GM19025 (cell line): Measurements from ENCODE around the gene HECTD4.
"Not testable (repeated sequence)": the region's sequence is repeated elsewhere in the genome, so short reads cannot be mapped to it uniquely, and the experiment has no call there.

Source experiments
- ATAC-seq: cut with Tn5 transposase; IDR thresholded peaks from one replicate; pipeline ENCODE4 v1.9.1; 2021; ENCODE audit warnings: mild to moderate bottlenecking, low read depth, moderate library complexity; ENCODE audit not compliant: unreplicated experiment

HECTD4 gene

GRCh38 chr12:112408621-112409020 lies 26.4 kb upstream of the HECTD4 start:
- no peak for ATAC-seq

- ATAC-seq = not testable (repeated sequence)
Observed at GRCh38 chr12:112407683-112408082, 25.5 kb upstream of the HECTD4 start.

DNA sequence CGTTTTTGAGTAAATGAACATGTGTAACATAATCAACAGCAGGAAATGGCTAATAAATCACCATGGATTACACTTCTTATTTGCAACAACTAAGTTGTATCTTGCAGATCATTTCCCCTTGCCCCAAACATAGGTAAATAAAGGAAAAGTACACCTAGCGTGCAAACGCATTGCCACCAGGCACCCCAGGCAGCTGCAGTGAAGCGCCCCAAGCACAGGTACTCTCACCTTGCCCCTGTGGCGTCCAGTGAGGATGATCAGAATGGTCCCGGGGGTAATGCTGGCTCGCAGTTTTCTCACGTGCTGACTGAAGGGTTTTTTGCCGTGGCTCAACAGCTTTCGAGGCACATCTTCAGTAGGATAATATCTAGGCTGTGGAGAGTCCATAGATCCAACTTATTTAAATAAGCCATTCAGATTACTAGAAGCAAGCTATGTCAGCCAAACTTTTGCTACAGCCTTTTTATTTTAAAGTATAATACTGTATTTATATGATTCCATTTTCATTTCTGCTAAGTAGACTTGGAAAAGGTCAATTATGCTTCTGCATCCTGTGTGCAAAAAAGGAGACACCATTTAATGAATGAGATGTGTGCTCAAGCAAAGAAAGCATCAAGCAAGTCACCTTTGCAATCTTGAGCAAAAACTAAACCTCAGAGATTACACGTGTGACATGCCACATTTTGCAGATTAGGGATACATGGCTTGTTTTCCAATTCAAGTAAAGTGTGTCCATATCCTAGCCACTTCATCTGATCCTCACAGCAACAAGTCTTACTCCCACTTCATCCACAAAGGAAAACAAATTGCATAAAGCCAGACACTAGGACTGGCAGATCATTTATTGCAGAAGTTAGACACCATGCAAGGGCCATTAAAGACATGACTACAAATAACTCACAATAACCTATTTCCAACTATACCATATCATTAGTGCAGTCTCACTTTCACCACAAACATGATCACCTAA lies 24.6 kb upstream of the HECTD4 start:
- no peak for ATAC-seq

DNA sequence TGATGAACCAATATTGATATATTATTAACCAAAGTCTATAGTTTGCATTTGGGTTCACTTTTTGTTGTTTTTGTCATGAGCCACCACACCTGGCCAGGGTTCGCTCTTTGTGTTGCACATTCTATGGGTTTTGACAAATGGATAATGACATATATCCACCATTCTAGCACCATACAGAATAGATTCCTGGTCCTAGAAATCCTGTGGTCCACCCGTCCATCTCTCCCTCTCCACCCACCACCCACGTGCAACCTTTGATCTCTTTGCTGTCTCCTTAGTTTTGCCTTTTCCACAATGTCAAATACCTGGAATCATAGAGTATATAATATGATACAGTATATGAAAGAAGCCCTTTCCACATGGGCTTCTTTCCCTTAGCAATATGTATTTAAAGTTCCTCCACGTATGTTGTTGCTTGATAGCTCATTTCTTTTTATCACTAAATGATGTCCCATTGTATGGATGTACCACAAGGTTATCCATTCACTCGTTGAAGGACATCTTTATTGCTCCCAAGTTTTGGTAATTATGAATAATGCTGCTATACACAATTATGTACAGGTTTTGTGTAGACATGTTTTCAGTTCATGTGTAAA lies 19.8 kb upstream of the HECTD4 start:
- ATAC-seq = no peak

DNA sequence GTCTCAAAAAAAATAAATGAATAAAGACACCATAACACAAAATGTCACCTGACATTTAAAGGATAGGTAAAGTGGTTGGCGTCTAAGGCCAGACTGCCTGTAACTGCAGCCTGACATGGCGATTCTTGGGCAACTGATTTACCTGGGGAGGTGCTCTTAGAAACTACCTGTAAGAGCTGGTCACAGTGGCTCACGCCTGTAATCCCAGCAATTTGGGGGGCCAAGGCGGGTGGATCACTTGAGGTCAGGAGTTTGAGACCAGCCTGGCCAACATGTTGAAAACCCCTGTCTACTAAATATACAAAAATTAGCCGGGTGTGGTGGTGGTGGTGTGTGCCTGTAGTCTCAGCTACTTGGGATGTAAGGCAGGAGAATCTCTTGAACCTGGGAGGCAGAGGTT lies 18.8 kb upstream of the HECTD4 start:
- ATAC-seq = no peak

- no peak for ATAC-seq
Observed at GRCh38 chr12:112393328-112393727, 11.1 kb upstream of the HECTD4 start.

DNA sequence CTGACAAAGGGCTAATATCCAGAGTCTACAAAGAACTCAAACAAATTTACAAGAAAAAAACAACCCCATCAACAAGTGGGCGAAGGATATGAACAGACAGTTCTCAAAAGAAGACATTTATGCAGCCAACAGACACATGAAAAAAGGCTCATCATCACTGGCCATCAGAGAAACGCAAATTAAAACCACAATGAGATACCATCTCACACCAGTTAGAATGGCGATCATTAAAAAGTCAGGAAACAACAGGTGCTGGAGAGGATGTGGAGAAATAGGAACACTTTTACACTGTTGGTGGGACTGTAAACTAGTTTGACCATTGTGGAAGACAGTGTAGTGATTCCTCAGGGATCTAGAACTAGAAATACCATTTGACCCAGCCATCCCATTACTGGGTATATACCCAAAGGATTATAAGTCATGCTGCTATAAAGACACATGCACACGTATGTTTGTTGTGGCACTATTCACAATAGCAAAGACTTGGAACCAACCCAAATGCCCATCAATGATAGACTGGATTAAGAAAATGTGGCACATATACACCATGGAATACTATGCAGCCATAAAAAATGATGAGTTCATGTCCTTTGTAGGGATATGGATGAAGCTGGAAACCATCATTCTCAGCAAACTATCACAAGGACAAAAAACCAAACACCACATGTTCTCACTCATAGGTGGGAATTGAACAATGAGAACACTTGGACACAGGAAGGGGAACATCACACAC lies 7.9 kb upstream of the HECTD4 start:
- not testable (repeated sequence) for ATAC-seq

DNA sequence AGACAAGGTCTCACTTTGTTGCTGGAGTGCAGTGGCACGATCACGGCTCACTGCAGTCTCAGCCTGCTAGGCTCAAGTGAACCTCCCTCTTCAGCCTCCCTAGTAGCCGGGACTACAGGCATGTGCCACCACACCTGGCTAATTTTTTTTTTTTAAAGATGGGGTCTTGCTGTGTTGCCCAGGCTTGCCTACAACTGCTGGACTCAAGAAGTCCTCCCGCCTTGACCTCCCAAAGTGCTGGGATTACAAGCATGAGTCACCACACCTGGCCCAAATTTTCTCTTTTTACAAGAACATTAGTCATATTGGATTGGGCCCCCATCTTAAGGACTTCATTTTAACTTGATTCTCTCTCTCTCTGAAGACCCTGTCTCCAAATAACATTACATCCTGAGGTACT lies 7.0 kb upstream of the HECTD4 start:
- no peak for ATAC-seq

- ATAC-seq = no peak
Observed at GRCh38 chr12:112386726-112387125, 4.5 kb upstream of the HECTD4 start.

DNA sequence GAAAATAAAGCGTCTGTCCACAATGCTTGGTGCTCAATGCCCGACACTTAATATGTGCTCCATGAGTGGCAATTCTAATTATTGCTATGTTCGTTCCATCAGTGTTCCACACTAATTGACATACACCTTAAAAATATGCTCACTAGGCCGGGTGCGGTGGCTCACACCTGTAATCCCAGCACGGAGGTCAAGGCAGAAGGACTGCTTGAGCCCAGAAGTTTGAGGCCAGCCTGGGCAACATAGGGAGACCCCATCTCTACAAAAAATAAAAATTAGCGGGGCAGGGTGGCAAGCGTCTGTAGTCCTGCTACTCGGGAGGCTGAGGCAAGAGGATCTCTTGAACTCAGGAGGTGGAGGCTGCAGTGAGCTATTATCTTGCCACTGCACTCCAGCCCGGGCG lies 635 bp upstream of the HECTD4 start:
- ATAC-seq = no peak

DNA sequence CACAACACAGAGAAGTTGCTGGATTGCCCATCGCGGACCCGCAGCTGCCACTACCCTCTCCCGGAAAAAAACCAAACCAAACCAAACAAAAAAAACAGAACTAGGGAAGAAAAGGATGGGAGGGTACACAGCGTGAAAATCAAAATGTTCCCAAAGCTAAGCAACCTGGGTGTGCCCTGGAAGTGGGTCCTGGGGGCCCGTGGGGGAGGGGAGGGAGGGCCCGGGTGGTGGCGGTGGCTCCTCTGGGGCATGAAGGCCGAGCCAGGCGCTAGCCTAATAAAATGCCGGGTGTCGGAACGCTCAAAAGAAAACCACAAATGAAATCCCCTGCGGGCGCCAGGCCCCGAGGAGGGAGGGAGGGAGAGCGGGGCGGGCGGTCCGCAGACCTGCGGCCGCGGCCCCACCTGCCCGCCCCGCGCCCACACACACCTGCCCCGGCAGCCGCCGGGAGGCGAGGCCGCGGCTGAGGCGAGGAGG lies 787 bp downstream of the HECTD4 start:
- ATAC-seq = peak; percentile 42

DNA sequence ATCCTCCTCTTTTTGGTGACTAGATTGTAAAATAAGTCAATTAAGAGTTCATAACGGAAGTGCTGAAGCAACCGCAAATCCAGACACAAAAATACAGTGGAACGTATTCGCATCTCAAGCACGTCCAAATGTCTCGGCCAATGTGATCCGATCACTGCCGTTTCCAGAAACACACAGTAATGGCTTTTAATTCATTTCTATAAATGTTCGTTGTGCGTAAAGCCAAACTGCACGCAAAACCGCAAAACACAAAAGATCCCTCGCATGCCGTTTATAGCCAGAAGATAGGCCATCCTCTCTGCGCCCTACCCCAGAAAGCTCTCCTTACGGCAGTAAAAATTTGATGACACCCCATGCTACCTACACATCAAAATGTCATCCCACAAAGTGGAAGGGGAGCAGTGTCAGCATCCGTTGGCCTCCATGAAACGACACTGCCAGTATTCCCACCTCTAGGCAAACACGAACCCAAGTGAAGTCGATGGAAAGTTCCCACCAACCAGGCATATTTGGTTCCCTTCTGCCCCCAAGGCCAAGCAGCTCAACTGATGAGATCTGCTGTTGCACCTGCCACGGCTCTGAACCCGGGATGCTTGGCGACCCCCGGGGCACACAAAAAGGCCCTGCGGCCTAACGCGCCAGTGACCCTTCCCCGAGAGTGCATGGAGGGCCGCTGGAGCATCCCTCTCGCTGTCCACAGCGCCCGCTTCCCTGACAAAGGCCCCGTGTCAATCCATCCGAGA lies 1.4 kb downstream of the HECTD4 start:
- ATAC-seq = no peak

GRCh38 chr12:112375105-112375504 lies 7.1 kb downstream of the HECTD4 start:
- ATAC-seq = no peak

- no peak for ATAC-seq
Observed at GRCh38 chr12:112374166-112374740, 8.0 kb downstream of the HECTD4 start.

- no peak for ATAC-seq
Observed at GRCh38 chr12:112370868-112371510, 11.2 kb downstream of the HECTD4 start.

DNA sequence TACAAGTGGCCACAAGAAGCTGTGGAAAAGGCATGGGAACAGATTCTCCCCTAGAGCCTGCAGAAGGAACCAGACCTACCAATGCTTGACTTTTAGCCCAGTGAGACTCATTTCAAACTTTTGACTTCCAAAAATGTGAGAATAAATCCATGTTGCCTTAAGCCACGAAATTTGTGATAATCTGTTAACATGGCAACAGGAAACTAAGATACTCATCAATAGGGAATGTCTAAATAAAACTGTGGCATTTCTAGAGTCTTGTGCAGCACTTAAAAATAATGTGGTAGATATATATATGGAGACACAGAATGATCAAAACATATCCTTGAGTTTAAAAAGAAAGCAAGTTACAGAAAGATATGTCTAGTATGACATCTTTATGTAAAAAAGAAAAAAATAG lies 12.0 kb downstream of the HECTD4 start:
- ATAC-seq = no peak

DNA sequence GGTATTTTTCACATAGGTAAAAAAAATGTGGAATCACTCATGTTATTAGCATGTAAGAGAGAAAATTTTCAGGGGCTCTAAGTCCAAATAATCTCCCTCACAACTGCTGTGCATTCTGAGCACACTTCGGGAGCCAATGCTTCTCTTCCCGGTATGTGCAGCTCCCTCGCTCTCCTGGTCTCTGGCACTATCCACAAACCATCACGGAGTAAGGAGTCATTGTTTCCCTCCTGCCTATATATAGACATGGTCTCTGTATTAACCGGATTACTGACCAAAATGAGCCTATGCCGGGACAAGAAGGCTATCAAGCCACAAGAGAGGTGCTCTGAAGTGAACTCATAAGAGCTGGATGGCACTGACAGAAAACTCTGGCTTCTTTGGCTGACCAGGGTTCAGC lies 13.4 kb downstream of the HECTD4 start:
- ATAC-seq = no peak

DNA sequence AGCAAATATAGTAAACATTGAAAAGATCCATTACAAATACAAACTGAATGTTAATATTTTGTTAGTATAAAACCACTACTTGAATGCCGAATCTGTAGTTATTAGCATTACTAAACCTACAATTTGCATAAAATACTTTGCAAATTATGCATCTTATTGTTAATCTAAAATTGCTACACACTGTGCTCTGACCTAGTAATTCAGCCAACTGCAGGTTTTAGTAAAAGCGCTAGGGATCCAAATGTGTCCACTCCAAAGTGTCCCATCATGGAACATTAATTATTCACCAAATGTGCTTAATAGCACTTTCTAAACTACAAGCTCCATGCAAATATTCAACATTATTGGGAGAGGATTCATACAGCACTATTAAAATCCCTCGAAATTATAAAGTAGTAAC lies 14.3 kb downstream of the HECTD4 start:
- ATAC-seq = no peak

DNA sequence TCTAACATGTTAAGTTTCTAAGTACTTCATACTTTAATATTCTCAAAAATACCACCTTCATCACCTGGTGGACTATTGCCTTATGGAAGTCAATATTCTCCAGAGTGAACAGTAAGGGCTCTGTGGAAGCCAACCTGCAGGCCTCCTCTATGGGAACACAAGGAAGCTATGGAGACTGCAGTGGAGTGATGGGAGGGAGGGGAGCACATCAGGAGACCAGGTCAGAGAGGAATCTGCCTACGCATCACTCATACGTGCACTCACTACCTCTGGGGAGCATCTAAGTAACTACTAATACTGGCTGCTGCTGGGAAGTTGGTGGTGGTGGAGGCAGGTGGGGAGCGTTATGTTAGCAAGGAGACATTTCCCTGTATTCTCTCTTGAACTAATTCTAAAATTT lies 19.9 kb downstream of the HECTD4 start:
- no peak for ATAC-seq

DNA sequence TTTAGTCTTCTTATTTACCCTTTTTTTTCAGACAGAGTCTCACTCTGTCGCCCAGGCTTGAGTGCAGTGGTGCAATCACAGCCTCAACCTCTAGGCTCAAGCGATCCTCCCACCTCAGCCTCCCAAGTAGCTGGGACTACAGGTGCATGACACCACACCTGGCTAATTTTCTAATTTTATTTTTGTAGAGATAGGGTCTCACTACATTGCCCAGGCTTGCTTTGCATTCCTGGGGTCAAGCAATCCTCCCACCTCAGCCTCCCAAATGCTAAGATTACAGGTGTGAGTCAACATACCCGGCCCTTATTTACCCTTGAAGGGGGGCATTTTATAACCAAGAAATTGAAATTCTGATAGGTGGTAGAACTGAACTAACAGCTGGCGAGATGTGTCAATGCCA lies 21.0 kb downstream of the HECTD4 start:
- no peak for ATAC-seq
